AG09309 (cell line): ENCODE measurements around the gene NFE2L3.
"Not testable (repeated sequence)": the region's sequence is repeated elsewhere in the genome, so short reads cannot be mapped to it uniquely, and the experiment has no call there.

Experiments
- DNase-seq: peaks from one replicate; pipeline ENCODE4 v3.0.0-alpha.2; 2010; ENCODE audit warnings: low read depth
- H3K4me3 ChIP-seq: 2 replicates; pipeline ENCODE4 v1.5.1; 2011; ENCODE audit warnings: mild to moderate bottlenecking, low read depth, low read length, moderate library complexity; ENCODE audit not compliant: control insufficient read depth
- CTCF ChIP-seq: IDR thresholded peaks from 2 replicates; pipeline ENCODE4 v1.5.1; 2011; ENCODE audit warnings: mild to moderate bottlenecking, low read depth, low read length, inconsistent platforms; ENCODE audit not compliant: insufficient read depth, control insufficient read depth; ENCODE audit errors: missing control alignments

The NFE2L3 gene

GRCh38 chr7:26191974-26192479 lies 40.0 kb downstream of the NFE2L3 start:
- no peak for TF ChIP-seq CTCF
- H3K4me3 ChIP-seq = no peak overlapping the region
- DNase-seq = no peak

GRCh38 chr7:26192485-26193087 lies 40.6 kb downstream of the NFE2L3 start:
- H3K4me3 ChIP-seq = no peak overlapping the region
- no peak for DNase-seq
- TF ChIP-seq CTCF = no peak

GRCh38 chr7:26193432-26194207 lies 41.6 kb downstream of the NFE2L3 start:
- H3K4me3 ChIP-seq = no peak overlapping the region

DNA sequence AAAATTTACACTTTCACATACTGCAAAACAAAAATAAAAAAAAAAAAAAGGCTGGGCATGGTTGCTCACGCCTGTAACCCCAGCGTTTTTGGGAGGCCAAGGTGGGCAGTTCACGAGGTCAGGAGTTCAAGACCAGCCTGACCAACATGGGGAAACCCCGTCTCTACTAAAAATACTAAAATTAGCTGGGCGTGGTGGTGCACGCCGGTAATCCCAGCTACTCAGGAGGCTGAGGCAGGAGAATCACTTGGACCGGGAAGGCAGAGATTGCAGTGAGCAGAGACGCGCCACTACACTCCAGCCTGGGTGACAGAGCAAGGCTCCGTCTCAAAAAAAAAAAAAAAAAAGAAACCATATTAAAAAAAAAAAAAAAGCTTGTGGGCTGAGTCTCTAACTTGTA lies 42.8 kb downstream of the NFE2L3 start:
- H3K4me3 ChIP-seq, DNase-seq: not testable (repeated sequence)

More at GRCh38 chr7:26193432-26194207, 41.6 kb downstream of the NFE2L3 start:
- no peak for TF ChIP-seq CTCF
- no peak for DNase-seq

GRCh38 chr7:26195182-26195581 lies 43.2 kb downstream of the NFE2L3 start:
- TF ChIP-seq CTCF = no peak
- no peak overlapping the region for H3K4me3 ChIP-seq
- no peak for DNase-seq

GRCh38 chr7:26195867-26196657 lies 44.1 kb downstream of the NFE2L3 start:
- H3K4me3 ChIP-seq = no peak overlapping the region

More at GRCh38 chr7:26195867-26196657, 44.1 kb downstream of the NFE2L3 start:
- TF ChIP-seq CTCF = no peak
- no peak for DNase-seq
